H1 (cell line): ENCODE data around the gene INPPL1. TPM values are rescaled to one million over a fixed set of nuclear protein-coding genes. Genes with fewer than 3 reads are reported as not detected.

ENCODE experiments used
- CTCF ChIA-PET: fragments of 300-600 bp; sonication (Branson Sonifier 250); formaldehyde crosslinking; loops from one replicate; lab custom pipeline; 2021; ENCODE audit not compliant: partially characterized antibody; lab: Charles Lee
- POLR2A ChIA-PET: fragments of 300-600 bp; sonication (Branson Sonifier 250); formaldehyde crosslinking; loops from one replicate; lab custom pipeline; 2021; ENCODE audit warnings: inconsistent platforms; ENCODE audit not compliant: partially characterized antibody; lab: Charles Lee
- DNase-seq, 2 experiments: peaks; one replicate each; pipeline versions ENCODE4 v3.0.0 to v3.0.0-alpha.2; 2010 to 2022; ENCODE audit warnings: low spot score in 2 of 2, low read depth in 1 of 2, mixed read lengths in 1 of 2
- FAIRE-seq: peaks from 2 replicates; lab custom pipeline; 2011; peaks lifted over from hg19 to GRCh38; lab: Jason Lieb, UNC
- H2AFZ ChIP-seq: 2 replicates; pipeline ENCODE4 v1.8.1; 2012; ENCODE audit warnings: low read length, inconsistent platforms
- H2AK5ac ChIP-seq: 2 replicates; pipeline ENCODE4 v1.6.1; 2013; ENCODE audit warnings: low read depth, low read length
- H2BK120ac ChIP-seq: replicated peaks from 2 replicates; pipeline ENCODE3; 2013; ENCODE audit warnings: low read depth, low read length, inconsistent platforms
- H2BK12ac ChIP-seq: 2 replicates; pipeline ENCODE4 v1.6.1; 2013; ENCODE audit warnings: low read depth, low read length
- H2BK15ac ChIP-seq: 2 replicates; pipeline ENCODE4 v1.6.1; 2013; ENCODE audit warnings: low read length
- H2BK20ac ChIP-seq: 2 replicates; pipeline ENCODE4 v1.6.1; 2013; ENCODE audit warnings: low read length
- H2BK5ac ChIP-seq: 2 replicates; pipeline ENCODE4 v1.6.1; 2013; ENCODE audit warnings: low read depth, low read length
- H3K14ac ChIP-seq: 2 replicates; pipeline ENCODE4 v1.6.1; 2013; ENCODE audit warnings: inconsistent platforms; ENCODE audit not compliant: insufficient read length
- H3K18ac ChIP-seq: 2 replicates; pipeline ENCODE4 v1.6.1; 2013; ENCODE audit warnings: low read length; ENCODE audit errors: extremely low read depth
- H3K23ac ChIP-seq: 2 replicates; pipeline ENCODE4 v1.6.1; 2013; ENCODE audit warnings: inconsistent platforms; ENCODE audit not compliant: insufficient read length
- H3K23me2 ChIP-seq: 2 replicates; pipeline ENCODE4 v1.6.1; 2013; ENCODE audit warnings: low read depth, low read length
- H3K27ac ChIP-seq: 2 replicates; pipeline ENCODE4 v1.6.1; 2011; ENCODE audit warnings: low read depth, low read length, inconsistent platforms
- H3K27me3 ChIP-seq, 4 experiments: replicated peaks in 1 of 4; 1 replicate in 1 of 4; 2 replicates in 3 of 4; pipeline versions ENCODE4 v1.6.1 to v1.8.1; 2011 to 2013; ENCODE audit warnings: low read length in 3 of 4, mild to moderate bottlenecking in 3 of 4, inconsistent platforms in 2 of 4, mixed read lengths in 2 of 4, moderate library complexity in 1 of 4; ENCODE audit not compliant: control insufficient read depth in 3 of 4, insufficient read depth in 3 of 4; ENCODE audit errors: extremely low read depth in 1 of 4
- H3K36me3 ChIP-seq, 4 experiments: 2 replicates each; pipeline versions ENCODE4 v1.6.1 to v1.8.1; 2011 to 2013; ENCODE audit warnings: mild to moderate bottlenecking in 4 of 4, low read length in 3 of 4, moderate library complexity in 2 of 4, control low read depth in 1 of 4, inconsistent platforms in 1 of 4; ENCODE audit not compliant: insufficient read depth in 4 of 4, control insufficient read depth in 2 of 4
- H3K4ac ChIP-seq: replicated peaks from 2 replicates; pipeline ENCODE3; 2013; ENCODE audit warnings: low read length, low read depth, mixed read lengths, inconsistent platforms; ENCODE audit not compliant: insufficient read length
- H3K4me1 ChIP-seq, 4 experiments: replicated peaks in 1 of 4; 1 replicate in 1 of 4; 2 replicates in 3 of 4; pipeline versions ENCODE4 v1.6.1 to v1.8.1; 2011 to 2013; ENCODE audit warnings: low read length in 3 of 4, inconsistent platforms in 2 of 4, mixed read lengths in 1 of 4; ENCODE audit not compliant: insufficient read depth in 4 of 4, control insufficient read depth in 3 of 4
- H3K4me2 ChIP-seq, 2 experiments: 2 replicates each; pipeline versions ENCODE4 v1.6.1 to v1.8.1; 2011 to 2013; ENCODE audit warnings: low read depth in 2 of 2, low read length in 2 of 2, control low read depth in 1 of 2, inconsistent platforms in 1 of 2, mild to moderate bottlenecking in 1 of 2; ENCODE audit not compliant: insufficient read depth in 1 of 2
- H3K4me3 ChIP-seq, 4 experiments: fragments of 200-600, 300-600 bp in 1 of 4; sonication (generic), shearing (Covaris generic), sonication (Bioruptor Twin) in 1 of 4; 2 replicates each; pipeline versions ENCODE4 v1.5.1 to v1.8.1; 2011 to 2016; ENCODE audit warnings: low read length in 4 of 4, low read depth in 3 of 4, control low read depth in 2 of 4, inconsistent platforms in 2 of 4, mild to moderate bottlenecking in 2 of 4, mixed read lengths in 1 of 4, moderate library complexity in 1 of 4; ENCODE audit not compliant: insufficient read depth in 2 of 4; ENCODE audit errors: extremely low read depth in 1 of 4
- H3K56ac ChIP-seq: replicated peaks from 2 replicates; pipeline ENCODE3; 2013; ENCODE audit warnings: low read depth, mild to moderate bottlenecking, mixed read lengths, low read length, inconsistent platforms; ENCODE audit not compliant: insufficient read length
- H3K79me1 ChIP-seq: 2 replicates; pipeline ENCODE4 v1.6.1; 2013; ENCODE audit warnings: low read depth, low read length, control low read depth
- H3K79me2 ChIP-seq, 2 experiments: 2 replicates each; pipeline versions ENCODE4 v1.6.1 to v1.8.1; 2012 to 2013; ENCODE audit warnings: low read length in 2 of 2, mild to moderate bottlenecking in 2 of 2, inconsistent platforms in 1 of 2; ENCODE audit not compliant: insufficient read depth in 2 of 2, control insufficient read depth in 1 of 2
- H3K9ac ChIP-seq, 4 experiments: replicated peaks in 1 of 4; 1 replicate in 1 of 4; 2 replicates in 3 of 4; pipeline versions ENCODE4 v1.6.1 to v1.8.1; 2011 to 2013; ENCODE audit warnings: low read depth in 3 of 4, low read length in 3 of 4, control low read depth in 2 of 4, mild to moderate bottlenecking in 2 of 4, moderate library complexity in 2 of 4, inconsistent platforms in 1 of 4; ENCODE audit errors: extremely low read depth in 1 of 4
- H3K9me3 ChIP-seq, 2 experiments: 2 replicates each; pipeline versions ENCODE4 v1.6.1 to v1.8.1; 2012 to 2013; ENCODE audit warnings: mild to moderate bottlenecking in 2 of 2, moderate library complexity in 2 of 2, control low read depth in 1 of 2, inconsistent platforms in 1 of 2, low read depth in 1 of 2, low read length in 1 of 2, mixed read lengths in 1 of 2; ENCODE audit not compliant: insufficient read depth in 2 of 2
- H4K20me1 ChIP-seq, 2 experiments: replicated peaks in 1 of 2; 2 replicates each; pipeline versions ENCODE3 to v1.8.1; 2011 to 2013; ENCODE audit warnings: inconsistent platforms in 2 of 2, low read length in 2 of 2, mild to moderate bottlenecking in 1 of 2; ENCODE audit not compliant: insufficient read depth in 2 of 2, control insufficient read depth in 1 of 2
- H4K5ac ChIP-seq: 2 replicates; pipeline ENCODE4 v1.6.1; 2013; ENCODE audit warnings: low read length, low read depth, mixed read lengths, inconsistent platforms; ENCODE audit not compliant: insufficient read length
- H4K8ac ChIP-seq: 2 replicates; pipeline ENCODE4 v1.8.0; 2013; ENCODE audit warnings: mild to moderate bottlenecking, moderate library complexity, low read length, inconsistent platforms; ENCODE audit not compliant: insufficient read depth; ENCODE audit errors: extremely low read depth
- H4K91ac ChIP-seq: replicated peaks from 2 replicates; pipeline ENCODE3; 2013; ENCODE audit warnings: low read length, mixed read lengths, inconsistent platforms; ENCODE audit not compliant: insufficient read length
- BACH1 ChIP-seq: IDR thresholded peaks from 2 replicates; pipeline ENCODE4 v1.6.1; 2012; ENCODE audit warnings: low read length, improper control_type of control experiment
- CHD1 ChIP-seq: IDR thresholded peaks from 2 replicates; pipeline ENCODE4 v1.6.1; 2012; ENCODE audit warnings: low read depth, low read length, improper control_type of control experiment
- MAFK ChIP-seq: IDR thresholded peaks from 2 replicates; pipeline ENCODE4 v1.6.1; 2012; ENCODE audit warnings: low read depth, mild to moderate bottlenecking, improper control_type of control experiment, low read length
- POLR2AphosphoS5 ChIP-seq: IDR thresholded peaks from 2 replicates; pipeline ENCODE4 v1.6.1; 2011; ENCODE audit warnings: low read depth, low read length
- WGBS, 2 experiments: shearing (Covaris generic) in 1 of 2; methylation state at CpG; one replicate each; pipeline versions ENCODE4 v1.1.6 to v1.1.7; 2013 to 2015; ENCODE audit warnings: low lambda C conversion rate in 2 of 2, mixed read lengths in 2 of 2, inconsistent platforms in 1 of 2, low coverage in 1 of 2, missing lambda C conversion rate in 1 of 2; ENCODE audit not compliant: insufficient replicate concordance in 2 of 2, insufficient coverage in 1 of 2, insufficient read length in 1 of 2; ENCODE audit errors: extremely low coverage in 1 of 2, missing lambda C conversion rate in 1 of 2; 5-methylcytosine and 5-hydroxymethylcytosine counted together
- polyA plus RNA-seq, 7 experiments: library from polyadenylated mRNA; depleted of rRNA in 3 of 7; stranded (reverse) in 5 of 7; unstranded in 2 of 7; fragments of >200 nt in 5 of 7; fragments of 200-250 nt in 2 of 7; gene quantifications; 1 replicate in 5 of 7; 2 replicates in 1 of 7; 4 replicates in 1 of 7; pipeline versions ENCODE4 v1.2.1 to v1.2.3, GENCODE V29; 2011 to 2013; ENCODE audit warnings: missing spikeins in 2 of 7, mixed read lengths in 2 of 7
- total RNA-seq: library from RNA; stranded (reverse); fragmentation: NEBNext Ultra II Directional; extraction: Animal tissue kit (Norgen Biotek cat#: 25700); gene quantifications from 2 replicates; pipeline ENCODE4 v1.2.1, GENCODE V29; 2021

Gene INPPL1
- total and polyA plus RNA-seq, 2 of the 8 experiments (the other 6 are each of a cell fraction or from before 2014, with no cell fraction given), result 54.5 to 79.5 TPM

DNA sequence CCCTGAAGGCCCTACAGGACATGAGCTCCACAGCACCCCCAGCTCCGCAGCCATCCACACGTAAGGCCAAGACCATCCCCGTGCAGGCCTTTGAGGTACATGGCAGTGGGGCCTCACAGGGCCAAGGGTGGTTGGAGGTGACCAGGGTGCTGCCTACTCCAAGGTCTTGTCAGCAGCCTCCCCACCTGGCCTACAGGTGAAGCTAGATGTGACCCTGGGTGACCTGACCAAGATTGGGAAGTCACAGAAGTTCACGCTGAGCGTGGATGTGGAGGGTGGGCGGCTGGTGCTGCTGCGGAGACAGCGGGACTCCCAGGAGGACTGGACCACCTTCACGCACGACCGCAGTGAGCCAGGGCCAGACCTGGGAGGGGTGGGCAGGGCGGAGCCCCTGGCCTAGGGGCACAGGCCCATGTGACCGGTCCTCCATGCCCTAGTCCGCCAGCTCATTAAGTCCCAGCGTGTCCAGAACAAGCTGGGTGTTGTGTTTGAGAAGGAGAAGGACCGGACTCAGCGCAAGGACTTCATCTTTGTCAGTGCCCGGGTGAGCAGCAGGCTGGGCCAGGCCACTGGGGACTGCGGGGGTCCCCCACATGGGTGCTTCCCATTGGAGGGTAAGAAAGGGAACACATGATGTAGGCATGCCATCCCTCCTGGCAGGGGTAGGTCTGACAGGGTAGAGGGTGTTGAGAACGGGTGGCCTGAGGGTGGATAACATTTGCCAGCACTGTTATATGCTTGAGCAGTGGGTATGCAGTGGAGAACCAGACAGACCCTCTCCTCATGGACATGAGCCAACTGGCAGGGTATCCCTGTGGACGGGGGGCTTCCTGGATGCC, 5.6 kb downstream of the INPPL1 start:
- peaks cover 25 to 64% (median 52%) of the 10 kb centered on the region in 4 experiments for H3K36me3 ChIP-seq
- H3K23ac ChIP-seq, result no peak overlapping the region
- H3K56ac ChIP-seq, result no peak overlapping the region
- no peak overlapping the region for H2AK5ac ChIP-seq
- no peak overlapping the region for H3K9ac ChIP-seq
- H3K79me2 ChIP-seq, result peaks cover 0 to 9% of the 10 kb centered on the region in 2 experiments; a peak in 2 of 4 replicates
- H2BK120ac ChIP-seq, result no peak overlapping the region
- no peak overlapping the region for H2BK20ac ChIP-seq
- 95% methylated on average over 18 of the region's 21 CpGs; no CpG with 5 or more reads in 1 of the 2 experiments for WGBS, 2 experiments
- peaks cover 0 to 5% (median 3%) of the 10 kb centered on the region in 4 experiments; a peak in 4 of 7 replicates for H3K4me1 ChIP-seq
- H4K20me1 ChIP-seq, result peaks cover 13 to 25% of the 10 kb centered on the region in 2 experiments
- DNase-seq (no peak), FAIRE-seq (no peak)
- H3K4me3 ChIP-seq, result no peak overlapping the region
- ChIA-PET CTCF (interaction anchor here (0.6 to 8.3 kb wide), 8 partner anchors 6 to 253 kb away, joined by 3 to 72 read pairs (median 3); no protein-coding TSS in a partner anchor), POLR2A (interaction anchor here (0.9 to 9.9 kb wide), 3 partner anchors 8 to 286 kb away, joined by 3 to 160 read pairs (median 3); partner anchors contain the start of gene ANAPC15)
- no peak overlapping the region for H2BK5ac ChIP-seq
- no peak overlapping the region for H4K5ac ChIP-seq
- TF ChIP-seq POLR2AphosphoS5 (no peak), BACH1 (no peak), CHD1 (no peak), MAFK (no peak)
- no peak overlapping the region for H4K91ac ChIP-seq
- no peak overlapping the region for H4K8ac ChIP-seq
- H3K4ac ChIP-seq, result no peak overlapping the region
- H3K79me1 ChIP-seq, result peaks cover 10% of the 10 kb centered on the region
- no peak overlapping the region for H3K14ac ChIP-seq
- no peaks in the 10 kb centered on the region for H3K27me3 ChIP-seq
- H3K4me2 ChIP-seq, result no peak overlapping the region
- no peak overlapping the region for H2AFZ ChIP-seq
- no peak overlapping the region for H3K18ac ChIP-seq
- no peak overlapping the region for H2BK12ac ChIP-seq
- peaks cover 8% of the 10 kb centered on the region for H3K23me2 ChIP-seq
- no peak overlapping the region for H2BK15ac ChIP-seq
- no peak overlapping the region for H3K27ac ChIP-seq
- H3K9me3 ChIP-seq, result no peaks in the 10 kb centered on the region
